ENCODE results near the gene PARP12. TPM values are rescaled to one million over a fixed set of nuclear protein-coding genes. Genes with fewer than 3 reads are reported as not detected.
A peak's percentile ranks its signal among the peaks of the same experiment; 100 is the strongest.

Gene PARP12
- total and polyA plus RNA-seq, 2 of the 13 experiments (the other 11 are each of a cell fraction or from before 2014, with no cell fraction given), result 15.5 to 35.2 TPM

GRCh38 chr7:140017543-140017942, 45.2 kb downstream of the PARP12 start (continued):
- TF ChIP-seq AHDC1 (CRISPR knock-in tag; IDR thresholded peaks at IDR 0.05; ENCODE audit: borderline replicate concordance) (no peak), ZC3H13 (CRISPR knock-in tag; IDR thresholded peaks at IDR 0.05) (no peak), JDP2 (CRISPR knock-in tag; IDR thresholded peaks at IDR 0.05; ENCODE audit: borderline replicate concordance) (no peak), GABPB1 (CRISPR knock-in tag; IDR thresholded peaks at IDR 0.05) (peak; percentile 53; the same call in 1 of the 2 replicates), ZEB1 (IDR thresholded peaks at IDR 0.05; ENCODE audit: insufficient replicate concordance, low read depth) (no peak), ZNF124 (CRISPR knock-in tag; IDR thresholded peaks at IDR 0.05) (no peak), ZBTB7A (CRISPR knock-in tag; IDR thresholded peaks at IDR 0.05) (no peak), CENPX (CRISPR knock-in tag; IDR thresholded peaks at IDR 0.05) (no peak), ZNF264 (CRISPR knock-in tag; IDR thresholded peaks at IDR 0.05) (no peak), NAIF1 (CRISPR knock-in tag; IDR thresholded peaks at IDR 0.05; ENCODE audit: borderline replicate concordance) (no peak), ZSCAN25 (CRISPR knock-in tag; IDR thresholded peaks at IDR 0.05) (peak; percentile 37; the same call in 1 of the 2 replicates), ZNF556 (CRISPR knock-in tag; IDR thresholded peaks at IDR 0.05; ENCODE audit: borderline replicate concordance) (no peak), DR1 (CRISPR knock-in tag; IDR thresholded peaks at IDR 0.05) (no peak), GABPA (IDR thresholded peaks at IDR 0.05; ENCODE audit: low read depth, low read length) (no peak), GABPA (CRISPR knock-in tag; IDR thresholded peaks at IDR 0.05; ENCODE audit: low read depth) (no peak), ZNF652 (CRISPR knock-in tag; IDR thresholded peaks at IDR 0.05; ENCODE audit: borderline replicate concordance, low read depth) (no peak), CENPBD1 (CRISPR knock-in tag; IDR thresholded peaks at IDR 0.05; ENCODE audit: borderline replicate concordance, low read depth) (no peak), CTCF (CRISPR knock-in tag; IDR thresholded peaks at IDR 0.05) (0 out of 2 replicates have a peak, but pooled peaks have one; percentile 0), ZNF772 (CRISPR knock-in tag; IDR thresholded peaks at IDR 0.05) (no peak), ZNF350 (CRISPR knock-in tag; IDR thresholded peaks at IDR 0.05; ENCODE audit: borderline replicate concordance, low read depth) (no peak)
